ENCODE measurements around the gene CNN2. TPM values are rescaled to one million over a fixed set of nuclear protein-coding genes. Genes with fewer than 3 reads are reported as not detected.

CNN2 gene
- total RNA-seq, 1 donor from 2014 or later: 183 TPM

DNA sequence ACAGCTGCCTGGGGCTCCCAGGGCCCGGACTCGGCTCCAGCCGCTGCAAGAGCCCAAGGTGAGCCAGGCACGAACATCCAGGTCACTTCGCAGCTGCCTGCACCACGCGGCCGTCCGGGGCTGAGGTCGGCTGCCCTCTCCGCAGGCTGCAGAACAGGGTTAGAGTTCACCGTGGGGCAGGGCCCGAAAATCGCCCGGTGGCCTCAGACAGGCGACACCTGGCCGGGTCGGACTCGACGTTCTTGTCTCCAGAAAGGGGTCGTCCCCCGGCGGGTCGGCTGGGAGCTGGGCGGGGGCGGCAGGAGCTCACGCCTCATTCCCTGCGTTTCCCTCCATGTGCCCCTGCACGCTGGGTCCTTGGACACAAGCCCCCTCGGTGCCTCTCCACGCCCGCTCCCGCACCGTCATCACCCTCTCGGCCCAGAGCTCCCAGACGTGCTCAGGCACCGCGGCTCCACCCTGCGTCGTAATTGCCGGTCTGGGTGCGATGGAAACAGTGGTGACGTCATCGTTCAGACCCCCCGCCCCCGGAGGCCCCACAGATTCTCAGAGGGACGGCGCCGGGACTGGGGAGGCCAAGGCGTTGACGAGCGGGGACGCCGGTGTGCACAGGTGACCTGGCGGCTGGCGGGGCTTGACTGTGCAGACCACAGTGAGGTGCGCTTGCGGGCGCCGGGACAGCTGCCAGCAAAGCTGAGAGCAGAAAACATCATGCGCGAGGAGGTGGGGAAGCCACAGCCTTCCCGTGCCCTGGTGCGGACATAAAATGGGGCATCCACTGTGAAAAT, 30.2 kb upstream of the CNN2 start:
- ATAC-seq: peak; percentile 49

- no peak for ATAC-seq
Measured at GRCh38 chr19:998064-998463, 28.3 kb upstream of the CNN2 start.

GRCh38 chr19:999379-999719, 27.1 kb upstream of the CNN2 start:
- no peak for ATAC-seq

DNA sequence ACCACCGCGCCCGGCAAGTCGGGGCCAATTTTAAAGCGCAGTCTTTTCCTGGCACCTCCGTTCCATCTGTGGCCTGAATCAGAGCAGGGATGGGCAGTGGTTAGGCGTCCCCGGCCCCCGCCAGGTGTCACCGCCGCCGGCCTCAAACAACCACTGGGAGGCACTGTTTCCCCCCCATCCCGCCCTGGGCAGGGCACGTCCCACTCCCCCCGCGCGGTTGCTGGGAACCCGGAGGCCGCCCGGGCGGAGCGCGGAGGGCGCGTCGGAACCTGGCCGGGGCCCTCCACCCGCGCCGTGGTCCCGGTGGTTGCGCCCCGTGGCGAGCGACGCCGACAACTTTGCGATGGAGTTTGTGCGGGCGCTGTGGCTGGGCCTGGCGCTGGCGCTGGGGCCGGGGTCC, 26.3 kb upstream of the CNN2 start, which contains the start of gene GRIN3B:
GRIN3B (plus strand) TSS at position 325 of the 400 bp plus-strand sequence; CDS start at position 344, 19 bp downstream.
- peak; percentile 42 for ATAC-seq

- ATAC-seq: no peak
Measured at GRCh38 chr19:1000591-1001537, 25.5 kb upstream of the CNN2 start.

DNA sequence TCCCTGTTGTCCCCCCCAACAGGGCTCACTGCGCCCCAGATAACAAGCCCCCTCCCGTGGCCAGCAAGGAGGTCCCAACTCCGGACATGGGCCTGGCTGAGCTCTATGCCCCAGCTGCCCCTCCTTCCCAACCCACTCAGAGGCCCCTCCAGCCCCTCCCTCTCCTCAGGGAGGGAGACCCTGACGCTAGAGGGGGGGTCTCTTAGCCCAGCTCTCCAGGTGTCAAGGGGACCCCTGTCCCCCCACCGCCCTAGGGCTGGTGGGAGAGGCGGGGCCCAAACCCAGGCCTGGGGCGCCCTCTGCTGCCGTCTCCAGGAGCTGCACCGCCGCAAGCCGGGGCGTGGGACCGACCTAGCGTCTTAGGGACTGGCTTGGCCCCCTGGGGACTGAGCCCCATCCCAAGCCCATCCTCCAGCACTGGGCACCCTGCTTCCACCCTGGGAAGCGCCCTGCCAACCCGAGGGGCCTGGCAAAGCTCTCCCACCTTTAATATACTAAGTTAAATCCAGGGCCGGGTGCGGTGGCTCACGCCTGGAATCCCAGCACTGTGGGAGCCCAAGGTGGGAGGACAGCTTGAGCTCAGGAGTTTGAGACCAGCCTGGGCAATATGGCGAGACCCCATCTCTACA, 24.8 kb upstream of the CNN2 start:
- ATAC-seq: peak; percentile 51

GRCh38 chr19:1002600-1002999, 23.8 kb upstream of the CNN2 start:
- ATAC-seq: no peak

DNA sequence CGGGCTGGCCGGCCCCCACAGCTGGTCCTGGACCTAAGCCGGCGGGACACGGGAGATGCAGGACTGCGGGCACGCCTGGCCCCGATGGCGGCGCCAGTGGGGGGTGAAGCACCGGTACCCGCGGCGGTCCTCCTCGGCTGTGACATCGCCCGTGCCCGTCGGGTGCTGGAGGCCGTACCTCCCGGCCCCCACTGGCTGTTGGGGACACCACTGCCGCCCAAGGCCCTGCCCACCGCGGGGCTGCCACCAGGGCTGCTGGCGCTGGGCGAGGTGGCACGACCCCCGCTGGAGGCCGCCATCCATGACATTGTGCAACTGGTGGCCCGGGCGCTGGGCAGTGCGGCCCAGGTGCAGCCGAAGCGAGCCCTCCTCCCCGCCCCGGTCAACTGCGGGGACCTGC, 23.1 kb upstream of the CNN2 start:
- no peak for ATAC-seq

DNA sequence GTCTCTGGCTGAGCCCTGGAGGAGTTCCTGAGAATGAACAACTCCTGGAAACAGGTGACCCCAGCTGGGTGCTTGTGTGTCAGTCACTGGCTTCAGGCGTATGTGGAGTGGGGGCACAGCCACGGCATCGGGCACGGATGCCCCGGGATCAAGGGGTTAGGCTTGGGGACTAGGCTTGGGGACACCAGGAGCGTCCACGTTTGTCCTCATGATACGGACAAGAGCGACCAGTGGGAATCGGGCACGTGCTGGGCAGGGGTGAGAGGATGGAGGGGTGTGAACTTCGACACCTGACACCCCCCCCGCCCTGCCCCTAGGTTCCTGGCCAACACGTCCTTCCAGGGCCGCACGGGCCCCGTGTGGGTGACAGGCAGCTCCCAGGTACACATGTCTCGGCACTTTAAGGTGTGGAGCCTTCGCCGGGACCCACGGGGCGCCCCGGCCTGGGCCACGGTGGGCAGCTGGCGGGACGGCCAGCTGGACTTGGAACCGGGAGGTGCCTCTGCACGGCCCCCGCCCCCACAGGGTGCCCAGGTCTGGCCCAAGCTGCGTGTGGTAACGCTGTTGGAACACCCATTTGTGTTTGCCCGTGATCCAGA, 22.1 kb upstream of the CNN2 start:
- ATAC-seq: no peak

- no peak for ATAC-seq
Measured at GRCh38 chr19:1004803-1005664, 21.4 kb upstream of the CNN2 start.

DNA sequence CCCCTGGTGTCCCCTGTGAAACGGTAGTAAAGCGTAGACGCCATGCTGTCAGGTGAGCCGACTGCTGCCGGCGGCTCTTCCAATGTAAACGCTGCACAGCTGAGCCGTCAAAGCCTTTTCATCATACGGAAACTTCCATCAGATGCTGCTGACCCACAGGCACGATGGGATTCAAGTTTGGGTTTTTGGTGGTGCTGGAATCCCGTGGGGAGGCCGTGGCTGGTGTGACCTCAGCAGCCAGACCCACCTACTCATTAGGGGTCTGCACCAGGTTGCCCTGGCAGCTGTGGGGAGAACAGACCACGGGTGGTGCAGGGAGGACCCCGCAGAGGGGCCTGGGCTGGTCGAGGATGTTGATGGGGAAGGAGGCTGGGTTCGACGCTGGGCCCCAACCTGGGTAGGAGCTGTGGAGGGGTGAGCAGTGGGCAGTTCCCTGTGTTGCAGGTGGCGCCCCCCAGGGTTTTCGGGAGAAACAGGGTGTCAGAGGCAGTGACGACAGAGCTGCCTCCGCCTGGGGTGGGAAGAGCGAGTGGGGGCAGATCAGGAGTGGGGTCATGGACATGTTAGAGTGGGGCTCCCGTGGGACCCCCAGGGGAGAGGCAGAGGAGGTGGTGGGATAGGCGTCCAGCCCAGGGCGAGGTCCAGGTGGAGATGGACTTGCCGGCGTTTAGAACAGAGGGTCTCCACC, 19.6 kb upstream of the CNN2 start:
- ATAC-seq: no peak

DNA sequence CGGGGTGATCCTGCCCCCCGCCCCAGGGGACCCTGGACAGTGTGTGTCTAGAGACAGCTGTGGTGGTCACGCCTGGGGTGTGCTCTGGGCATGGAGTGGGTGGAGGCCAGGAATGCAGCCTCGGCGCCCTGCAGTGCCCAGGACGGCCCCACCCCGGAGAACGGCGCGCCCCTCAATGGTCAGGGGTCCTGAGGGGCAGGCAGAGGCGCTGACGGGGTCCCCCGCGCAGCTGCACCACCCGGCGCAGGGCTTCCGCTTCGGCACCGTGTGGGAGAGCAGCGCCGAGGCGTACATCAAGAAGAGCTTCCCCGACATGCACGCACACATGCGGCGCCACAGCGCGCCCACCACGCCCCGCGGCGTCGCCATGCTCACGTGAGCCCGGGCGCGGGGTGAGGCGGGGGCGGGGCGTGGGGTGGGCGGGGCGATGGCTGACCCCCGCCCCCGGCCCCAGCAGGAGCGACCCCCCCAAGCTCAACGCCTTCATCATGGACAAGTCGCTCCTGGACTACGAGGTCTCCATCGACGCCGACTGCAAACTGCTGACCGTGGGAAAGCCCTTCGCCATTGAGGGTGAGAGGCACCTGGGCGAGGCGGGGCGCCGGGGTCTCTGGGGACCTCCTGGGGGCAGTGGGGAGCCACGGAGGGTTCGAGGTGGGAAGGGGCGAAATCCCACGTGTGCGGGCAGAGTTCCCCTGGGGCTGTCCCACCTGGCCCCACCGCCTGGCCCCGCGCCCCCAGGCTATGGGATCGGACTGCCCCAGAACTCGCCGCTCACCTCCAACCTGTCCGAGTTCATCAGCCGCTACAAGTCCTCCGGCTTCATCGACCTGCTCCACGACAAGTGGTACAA, 18.8 kb upstream of the CNN2 start:
- ATAC-seq: no peak

- ATAC-seq: no peak
Measured at GRCh38 chr19:1008268-1009040, 18.0 kb upstream of the CNN2 start.

GRCh38 chr19:1009041-1009980, 17.1 kb upstream of the CNN2 start:
- no peak for ATAC-seq

- no peak for ATAC-seq
Measured at GRCh38 chr19:1009981-1010538, 16.3 kb upstream of the CNN2 start.

- no peak for ATAC-seq
Measured at GRCh38 chr19:1010586-1011510, 15.6 kb upstream of the CNN2 start.

Measured in esophagus mucosa (tissue), 1 donor.